Endothelial cell of umbilical vein (primary cell): Measurements from ENCODE around the gene TMEM145. TPM values are rescaled to one million over a fixed set of nuclear protein-coding genes. Genes with fewer than 3 reads are reported as not detected.

ENCODE experiments used
- BruUV-seq: library from RNA; stranded (reverse); fragments of 400-500 nt; replicated peaks from 2 replicates; lab custom pipeline; 2021; lab: Mats Ljungman, UMichigan
- CTCF ChIA-PET: fragments of 300-600, 350-600 bp; sonication (Branson Sonifier 250); formaldehyde crosslinking; loops from one replicate; lab custom pipeline; 2021; ENCODE audit warnings: antibody characterized with exemption, inconsistent platforms; lab: Charles Lee
- POLR2A ChIA-PET: fragments of 300-600, 350-600 bp; sonication (Branson Sonifier 250); formaldehyde crosslinking; loops from one replicate; lab custom pipeline; 2021; ENCODE audit warnings: antibody characterized with exemption, inconsistent platforms; lab: Charles Lee
- DNase-seq: peaks from one replicate; pipeline ENCODE4 v3.0.0-alpha.2; 2011; ENCODE audit warnings: low read depth, low spot score
- FAIRE-seq: peaks from 2 replicates; lab custom pipeline; 2011; peaks lifted over from hg19 to GRCh38; lab: Jason Lieb, UNC
- H2AFZ ChIP-seq: 2 replicates; pipeline ENCODE4 v1.6.0; 2012; ENCODE audit warnings: low read depth, low read length, control low read depth, inconsistent platforms
- H3K27ac ChIP-seq: 2 replicates; pipeline ENCODE4 v1.5.1; 2011; ENCODE audit warnings: low read depth, mild to moderate bottlenecking, control low read depth, low read length, moderate library complexity; ENCODE audit not compliant: insufficient read depth
- H3K27me3 ChIP-seq, 2 experiments: 2 replicates each; pipeline versions ENCODE4 v1.6.0 to v1.6.1; 2011; ENCODE audit warnings: low read length in 2 of 2, mixed read lengths in 1 of 2; ENCODE audit not compliant: control insufficient read depth in 2 of 2, insufficient read depth in 2 of 2
- H3K36me3 ChIP-seq, 2 experiments: 2 replicates in 1 of 2; 3 replicates in 1 of 2; pipeline ENCODE4 v1.5.1; 2011; ENCODE audit warnings: low read length in 2 of 2, mild to moderate bottlenecking in 1 of 2, moderate library complexity in 1 of 2; ENCODE audit not compliant: control insufficient read depth in 2 of 2, insufficient read depth in 2 of 2; ENCODE audit errors: extremely low read depth in 1 of 2
- H3K4me1 ChIP-seq: 3 replicates; pipeline ENCODE4 v1.5.1; 2011; ENCODE audit warnings: mild to moderate bottlenecking, low read length; ENCODE audit not compliant: control insufficient read depth, insufficient read depth; ENCODE audit errors: extremely low read depth
- H3K4me2 ChIP-seq: 2 replicates; pipeline ENCODE4 v1.6.1; 2011; ENCODE audit warnings: low read length, control low read depth, mixed read lengths; ENCODE audit not compliant: insufficient read depth
- H3K4me3 ChIP-seq, 3 experiments: fragments of 200-600 bp in 1 of 3; sonication (generic), shearing (Covaris generic) in 1 of 3; replicated peaks in 1 of 3; 2 replicates each; pipeline ENCODE4 v1.5.1; 2011 to 2016; ENCODE audit warnings: control low read depth in 3 of 3, low read length in 3 of 3, mild to moderate bottlenecking in 2 of 3, inconsistent platforms in 1 of 3, low read depth in 1 of 3, moderate library complexity in 1 of 3; ENCODE audit not compliant: insufficient read depth in 1 of 3
- H3K79me2 ChIP-seq: 2 replicates; pipeline ENCODE4 v1.6.0; 2012; ENCODE audit warnings: low read length, inconsistent platforms; ENCODE audit not compliant: control insufficient read depth, insufficient read depth
- H3K9ac ChIP-seq: replicated peaks from 2 replicates; pipeline ENCODE3; 2011; ENCODE audit warnings: low read length, control low read depth; ENCODE audit not compliant: insufficient read depth; ENCODE audit errors: extremely low read depth
- H3K9me1 ChIP-seq: replicated peaks from 3 replicates; pipeline ENCODE4 v1.6.0; 2011; ENCODE audit warnings: mild to moderate bottlenecking, low read length; ENCODE audit not compliant: control insufficient read depth, insufficient read depth; ENCODE audit errors: extremely low read depth
- H3K9me3 ChIP-seq: replicated peaks from 2 replicates; pipeline ENCODE4 v1.5.1; 2012; ENCODE audit warnings: low read length, inconsistent platforms; ENCODE audit not compliant: control insufficient read depth, insufficient read depth
- H4K20me1 ChIP-seq: replicated peaks from 2 replicates; pipeline ENCODE3; 2011; ENCODE audit warnings: mild to moderate bottlenecking, low read length; ENCODE audit not compliant: control insufficient read depth, insufficient read depth; ENCODE audit errors: extremely low read depth
- EZH2 ChIP-seq: IDR thresholded peaks from 2 replicates; pipeline ENCODE4 v1.6.1; 2012; ENCODE audit warnings: borderline replicate concordance, low read depth, mild to moderate bottlenecking, moderate library complexity, low read length, inconsistent platforms; ENCODE audit not compliant: severe bottlenecking
- FOS ChIP-seq: IDR thresholded peaks from 2 replicates; pipeline ENCODE4 v1.6.1; 2011; ENCODE audit warnings: mild to moderate bottlenecking, low read length, moderate library complexity, borderline replicate concordance; ENCODE audit not compliant: insufficient read depth
- GATA2 ChIP-seq: IDR thresholded peaks from 2 replicates; pipeline ENCODE4 v1.7.0; 2011; ENCODE audit warnings: low read depth, mild to moderate bottlenecking, moderate library complexity, mixed read lengths, low read length; ENCODE audit not compliant: insufficient read length, insufficient read depth
- JUN ChIP-seq: IDR thresholded peaks from 2 replicates; pipeline ENCODE4 v1.6.1; 2011; ENCODE audit warnings: borderline replicate concordance, low read depth; ENCODE audit not compliant: insufficient read length, insufficient read depth
- MYC ChIP-seq: IDR thresholded peaks from one replicate; pipeline ENCODE4 v1.6.1; 2011; ENCODE audit warnings: mild to moderate bottlenecking, low read depth, low read length
- POLR2A ChIP-seq: IDR thresholded peaks from 2 replicates; pipeline ENCODE4 v1.6.1; 2012; ENCODE audit warnings: low read depth, mild to moderate bottlenecking, control low read depth, low read length
- POLR2AphosphoS5 ChIP-seq: IDR thresholded peaks from 2 replicates; pipeline ENCODE4 v1.6.1; 2012; ENCODE audit warnings: low read depth, mild to moderate bottlenecking, control low read depth, low read length, moderate library complexity; ENCODE audit not compliant: insufficient read depth
- dilution Hi-C: fragments of 300-500 bp; cut with MboI; formaldehyde crosslinking; loops from one replicate; pipeline ENCODE4 v1.15.0; 2019; ENCODE audit warnings: low sequenced_read_pairs; ENCODE audit not compliant: extremely low pct_ligation_motif_present
- intact Hi-C: fragments of 100-400 bp; cut with micrococcal nuclease; formaldehyde crosslinking; loops from one replicate; pipeline ENCODE4 v1.10.0; 2022
- polyA plus RNA-seq, 4 experiments: library from polyadenylated mRNA; depleted of rRNA in 3 of 4; stranded (reverse) in 3 of 4; unstranded in 1 of 4; fragments of >200 nt; gene quantifications; 2 replicates each; pipeline versions ENCODE4 v1.2.1 to v1.2.3, GENCODE V29; 2011 to 2012; ENCODE audit warnings: missing spikeins in 1 of 4
- total RNA-seq: library from RNA; stranded (reverse); gene quantifications from 2 replicates; pipeline ENCODE4 v1.2.3, GENCODE V29; 2021
- TF ChIP-seq, protein P1 (sequence below), 2 donors: IDR thresholded peaks; 1 replicate in 1 of 2; 2 replicates in 1 of 2; pipeline ENCODE4 v1.5.1; 2011; ENCODE audit warnings: low read length in 2 of 2, mild to moderate bottlenecking in 2 of 2, moderate library complexity in 2 of 2, control low read depth in 1 of 2, inconsistent platforms in 1 of 2, low read depth in 1 of 2; ENCODE audit not compliant: insufficient read depth in 1 of 2; ENCODE audit errors: extremely low read depth in 1 of 2
- TF ChIP-seq, protein P2 (sequence below): IDR thresholded peaks from 2 replicates; pipeline ENCODE4 v1.6.1; 2011; ENCODE audit not compliant: insufficient read depth, insufficient read length

Gene TMEM145
- total and polyA plus RNA-seq, 2 donors (not counting 3 experiments of a cell fraction or from before 2014, with no cell fraction given): not detected

DNA sequence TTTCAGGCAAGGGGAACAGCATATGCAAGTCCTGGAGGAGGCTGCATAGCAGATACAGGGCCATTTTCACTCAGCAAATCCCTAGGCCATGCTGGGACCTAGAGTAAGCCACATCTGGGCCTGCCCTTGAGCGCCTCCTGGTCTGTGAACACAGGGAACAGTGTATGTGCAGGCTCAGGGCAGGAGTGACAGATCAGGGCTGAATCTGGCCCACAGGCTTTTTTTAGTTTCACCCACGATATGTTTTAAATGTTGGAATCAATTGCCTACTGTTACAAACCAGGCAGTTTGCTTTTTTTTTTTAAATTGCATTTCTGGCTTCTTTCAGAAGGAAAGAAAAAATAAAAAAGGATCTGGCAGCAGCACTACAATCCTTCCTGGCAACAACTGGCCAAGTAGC, 1.5 kb upstream of the TMEM145 start:
- H3K27me3 ChIP-seq: peaks cover 13% of the 10 kb centered on the region in 2 experiments
- H3K27ac ChIP-seq: no peak overlapping the region
- H3K9me3 ChIP-seq: no peaks in the 10 kb centered on the region
- H3K9ac ChIP-seq: no peak overlapping the region
- POLR2A ChIA-PET: no interaction called here
- CTCF ChIA-PET: interaction anchor here (1.1 to 1.3 kb wide), 3 partner anchors 11 to 15 kb away, joined by 4 to 5 read pairs (median 4); no protein-coding TSS in a partner anchor
- DNase-seq (no peak), FAIRE-seq (no peak)
- no peak overlapping the region for H3K4me3 ChIP-seq
- H3K4me2 ChIP-seq: no peak overlapping the region
- BruUV-seq: no TSS peak
- no peaks in the 10 kb centered on the region for H3K79me2 ChIP-seq
- TF ChIP-seq GATA2 (no peak), MYC (no peak), JUN (no peak), FOS (no peak), POLR2A (no peak), EZH2 (no peak), POLR2AphosphoS5 (no peak)
- TF ChIP-seq, protein P1, sequence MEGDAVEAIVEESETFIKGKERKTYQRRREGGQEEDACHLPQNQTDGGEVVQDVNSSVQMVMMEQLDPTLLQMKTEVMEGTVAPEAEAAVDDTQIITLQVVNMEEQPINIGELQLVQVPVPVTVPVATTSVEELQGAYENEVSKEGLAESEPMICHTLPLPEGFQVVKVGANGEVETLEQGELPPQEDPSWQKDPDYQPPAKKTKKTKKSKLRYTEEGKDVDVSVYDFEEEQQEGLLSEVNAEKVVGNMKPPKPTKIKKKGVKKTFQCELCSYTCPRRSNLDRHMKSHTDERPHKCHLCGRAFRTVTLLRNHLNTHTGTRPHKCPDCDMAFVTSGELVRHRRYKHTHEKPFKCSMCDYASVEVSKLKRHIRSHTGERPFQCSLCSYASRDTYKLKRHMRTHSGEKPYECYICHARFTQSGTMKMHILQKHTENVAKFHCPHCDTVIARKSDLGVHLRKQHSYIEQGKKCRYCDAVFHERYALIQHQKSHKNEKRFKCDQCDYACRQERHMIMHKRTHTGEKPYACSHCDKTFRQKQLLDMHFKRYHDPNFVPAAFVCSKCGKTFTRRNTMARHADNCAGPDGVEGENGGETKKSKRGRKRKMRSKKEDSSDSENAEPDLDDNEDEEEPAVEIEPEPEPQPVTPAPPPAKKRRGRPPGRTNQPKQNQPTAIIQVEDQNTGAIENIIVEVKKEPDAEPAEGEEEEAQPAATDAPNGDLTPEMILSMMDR (IDR thresholded peaks at IDR 0.05; ENCODE audit: extremely low read depth in 1 of 2, insufficient read depth in 1 of 2, low read depth in 1 of 2, low read length in 2 of 2): no peak
- TF ChIP-seq, protein P2, sequence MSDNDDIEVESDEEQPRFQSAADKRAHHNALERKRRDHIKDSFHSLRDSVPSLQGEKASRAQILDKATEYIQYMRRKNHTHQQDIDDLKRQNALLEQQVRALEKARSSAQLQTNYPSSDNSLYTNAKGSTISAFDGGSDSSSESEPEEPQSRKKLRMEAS: no peak
- intact Hi-C loops: no loop called here
- no peaks in the 10 kb centered on the region for H3K4me1 ChIP-seq
- no peaks in the 10 kb centered on the region for H3K36me3 ChIP-seq
- dilution Hi-C loops: no loop called here
- H3K9me1 ChIP-seq: no peaks in the 10 kb centered on the region
- H2AFZ ChIP-seq: no peak overlapping the region
- H4K20me1 ChIP-seq: no peaks in the 10 kb centered on the region
